Activated T-cell treated with anti-CD3 and anti-CD28 coated beads, Interleukin-2, amount 50 U/mL, for 24 hours (primary cell): Measurements from ENCODE around the gene HUS1.
"Not testable (repeated sequence)": the region's sequence is repeated elsewhere in the genome, so short reads cannot be mapped to it uniquely, and the experiment has no call there.

ENCODE experiments used
- DNase-seq: peaks from one replicate; pipeline ENCODE4 v3.0.0-alpha.2; 2020
- H3K27ac Mint-ChIP-seq: 2 replicates; pipeline ENCODE4 v1.8.0; 2020; ENCODE audit warnings: mild to moderate bottlenecking, mixed read lengths
- H3K27me3 Mint-ChIP-seq: 2 replicates; pipeline ENCODE4 v1.8.0; 2020; ENCODE audit warnings: mixed read lengths
- H3K36me3 Mint-ChIP-seq: 2 replicates; pipeline ENCODE4 v1.8.0; 2020; ENCODE audit warnings: low read depth, mixed read lengths
- H3K4me1 Mint-ChIP-seq: 2 replicates; pipeline ENCODE4 v1.8.0; 2020; ENCODE audit warnings: low read depth, mixed read lengths
- H3K4me3 Mint-ChIP-seq: 2 replicates; pipeline ENCODE4 v1.8.0; 2020; ENCODE audit warnings: mild to moderate bottlenecking, moderate library complexity, mixed read lengths
- H3K9me3 Mint-ChIP-seq: 2 replicates; pipeline ENCODE4 v1.8.0; 2020; ENCODE audit warnings: mixed read lengths

Gene HUS1

GRCh38 chr7:47934831-47935230 is 44.6 kb downstream of the HUS1 start:
- no peak for DNase-seq
- Mint-ChIP-seq H3K27ac (no peak overlapping the region), H3K4me1 (peaks cover 8% of the 10 kb centered on the region), H3K9me3 (no peaks in the 10 kb centered on the region), H3K36me3 (no peaks in the 10 kb centered on the region), H3K27me3 (no peaks in the 10 kb centered on the region), H3K4me3 (no peak overlapping the region)

- peaks cover 8% of the 10 kb centered on the region for H3K4me1 Mint-ChIP-seq
- no peaks in the 10 kb centered on the region for H3K36me3 Mint-ChIP-seq
- no peak for DNase-seq
- H3K27me3 Mint-ChIP-seq: no peaks in the 10 kb centered on the region
- H3K4me3 Mint-ChIP-seq: no peak overlapping the region
- no peak overlapping the region for H3K27ac Mint-ChIP-seq
- H3K9me3 Mint-ChIP-seq: no peaks in the 10 kb centered on the region
These were observed 46.2 kb downstream of the HUS1 start for GRCh38 chr7:47933215-47933614.

- Mint-ChIP-seq H3K4me1 (peaks cover 6% of the 10 kb centered on the region), H3K27ac (no peak overlapping the region), H3K9me3 (no peaks in the 10 kb centered on the region), H3K27me3 (no peaks in the 10 kb centered on the region), H3K4me3 (no peak overlapping the region), H3K36me3 (no peaks in the 10 kb centered on the region)
- no peak for DNase-seq
These were observed 46.9 kb downstream of the HUS1 start for GRCh38 chr7:47932466-47933037.

- DNase-seq: no peak
- H3K9me3 Mint-ChIP-seq: no peaks in the 10 kb centered on the region
- H3K4me1 Mint-ChIP-seq: peaks cover 2% of the 10 kb centered on the region
- no peak overlapping the region for H3K27ac Mint-ChIP-seq
- H3K36me3 Mint-ChIP-seq: no peaks in the 10 kb centered on the region
- no peak overlapping the region for H3K4me3 Mint-ChIP-seq
- H3K27me3 Mint-ChIP-seq: no peaks in the 10 kb centered on the region
These were observed 47.4 kb downstream of the HUS1 start for GRCh38 chr7:47932016-47932415.

- Mint-ChIP-seq H3K27me3 (no peaks in the 10 kb centered on the region), H3K4me3 (no peak overlapping the region), H3K4me1 (no peaks in the 10 kb centered on the region), H3K27ac (no peak overlapping the region), H3K36me3 (no peaks in the 10 kb centered on the region), H3K9me3 (no peaks in the 10 kb centered on the region)
- DNase-seq: no peak
These were observed 48.1 kb downstream of the HUS1 start for GRCh38 chr7:47931005-47932004.

DNA sequence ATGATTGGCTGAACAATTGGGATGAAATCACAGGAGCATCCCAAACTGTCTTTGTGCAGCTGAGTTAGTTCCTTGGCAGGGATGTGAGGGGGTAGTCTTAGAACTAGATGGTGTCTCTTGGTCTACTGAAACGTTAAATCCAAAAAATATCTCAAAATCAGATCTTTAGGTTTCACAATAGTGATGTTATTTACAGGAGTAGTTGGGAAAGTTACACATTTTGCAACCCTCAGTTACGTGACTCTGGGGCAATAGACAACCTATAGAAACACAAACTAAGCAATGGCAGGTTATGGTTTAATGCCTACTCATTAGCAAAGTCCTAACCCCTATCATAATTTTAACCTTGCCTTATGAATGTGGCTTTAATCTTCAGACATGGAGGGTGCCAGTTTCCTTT is 55.1 kb downstream of the HUS1 start:
- Mint-ChIP-seq H3K9me3 (no peaks in the 10 kb centered on the region), H3K36me3 (no peaks in the 10 kb centered on the region), H3K27ac (no peak overlapping the region)

GRCh38 chr7:47923081-47923875 is 56.1 kb downstream of the HUS1 start:
- not testable (repeated sequence) for H3K9me3 Mint-ChIP-seq, H3K4me1 Mint-ChIP-seq, H3K27ac Mint-ChIP-seq, H3K27me3 Mint-ChIP-seq, DNase-seq, H3K4me3 Mint-ChIP-seq, H3K36me3 Mint-ChIP-seq

More for the DNA sequence above, 55.1 kb downstream of the HUS1 start:
- no peak for DNase-seq
- H3K4me1 Mint-ChIP-seq: no peaks in the 10 kb centered on the region
- no peak overlapping the region for H3K4me3 Mint-ChIP-seq
- H3K27me3 Mint-ChIP-seq: no peaks in the 10 kb centered on the region

- H3K4me1 Mint-ChIP-seq, H3K27ac Mint-ChIP-seq, H3K4me3 Mint-ChIP-seq, DNase-seq, H3K27me3 Mint-ChIP-seq, H3K9me3 Mint-ChIP-seq, H3K36me3 Mint-ChIP-seq: not testable (repeated sequence)
These were observed 62.9 kb downstream of the HUS1 start for GRCh38 chr7:47916514-47916913.

- Mint-ChIP-seq H3K9me3 (no peaks in the 10 kb centered on the region), H3K36me3 (no peaks in the 10 kb centered on the region), H3K4me1 (no peaks in the 10 kb centered on the region), H3K4me3 (no peak overlapping the region), H3K27ac (no peak overlapping the region), H3K27me3 (peaks cover 3% of the 10 kb centered on the region)
- no peak for DNase-seq
These were observed 63.8 kb downstream of the HUS1 start for GRCh38 chr7:47915616-47915976.

- Mint-ChIP-seq H3K36me3 (no peaks in the 10 kb centered on the region), H3K27me3 (peaks cover 3% of the 10 kb centered on the region), H3K4me3 (no peak overlapping the region), H3K4me1 (no peaks in the 10 kb centered on the region), H3K27ac (no peak overlapping the region), H3K9me3 (no peaks in the 10 kb centered on the region)
- no peak for DNase-seq
These were observed 64.4 kb downstream of the HUS1 start for GRCh38 chr7:47914717-47915615.
